ENCODE measurements around the gene MS4A4E.
"Not testable (repeated sequence)": the region's sequence is repeated elsewhere in the genome, so short reads cannot be mapped to it uniquely, and the experiment has no call there.

The MS4A4E gene

DNA sequence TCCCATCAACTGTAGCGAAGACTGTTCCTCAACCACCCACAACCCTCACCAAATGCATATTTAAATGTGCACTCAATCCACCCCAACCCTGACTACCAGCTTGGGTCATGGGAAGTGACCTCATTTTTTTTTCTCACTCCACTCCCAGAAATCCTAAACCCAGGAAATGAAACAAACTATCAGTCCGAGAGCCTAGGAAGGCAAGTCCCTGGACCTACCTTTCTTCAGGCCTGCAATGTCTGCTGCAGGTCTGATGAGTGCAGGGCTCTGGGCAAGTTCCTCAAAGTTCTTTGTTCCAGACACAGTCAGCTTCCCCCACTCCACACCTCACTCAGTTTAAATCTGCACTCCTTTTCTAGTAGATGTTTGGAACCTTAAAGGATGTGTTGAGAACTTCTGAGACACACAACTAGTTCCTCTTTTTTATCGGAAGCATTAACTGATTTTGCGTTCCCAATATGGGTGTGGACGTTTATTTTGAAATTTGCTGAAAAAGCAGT lies at the start of gene MS4A4E:
MS4A4E (minus strand) TSS at position 398 of the 500 bp plus-strand sequence. CDS start 13,082 bp downstream, outside the sequence.
- H3K4me3 ChIP-seq (ENCODE audit: low read length): no peak within 1 kb of the TSS
- no peak within 1 kb of the TSS for H3K27ac ChIP-seq (ENCODE audit: low read depth, low read length)
- H3K9me3 ChIP-seq (ENCODE audit: control insufficient read depth, insufficient read depth, low read length): no peaks in the 10 kb centered on the region
- no peaks in the 10 kb centered on the region for H3K36me3 ChIP-seq (ENCODE audit: control insufficient read depth, low read length)
- H3K9me2 ChIP-seq (replicated peaks; ENCODE audit: control insufficient read depth, low read length): no peaks in the 10 kb centered on the region
- H3K4me2 ChIP-seq (ENCODE audit: low read length): no peak within 1 kb of the TSS
- no peaks in the 10 kb centered on the region for H4K20me1 ChIP-seq (ENCODE audit: control insufficient read depth, insufficient read depth, low read depth, low read length)
- H3K79me2 ChIP-seq (ENCODE audit: control insufficient read depth, low read length): no peaks in the 10 kb centered on the region
- peaks cover 6% of the 10 kb centered on the region for H3K27me3 ChIP-seq (ENCODE audit: control insufficient read depth, low read length)
- no peak for TF ChIP-seq EZH2phosphoT487 (IDR thresholded peaks at IDR 0.05; ENCODE audit: borderline replicate concordance, low read length)
- TF ChIP-seq, protein P1, sequence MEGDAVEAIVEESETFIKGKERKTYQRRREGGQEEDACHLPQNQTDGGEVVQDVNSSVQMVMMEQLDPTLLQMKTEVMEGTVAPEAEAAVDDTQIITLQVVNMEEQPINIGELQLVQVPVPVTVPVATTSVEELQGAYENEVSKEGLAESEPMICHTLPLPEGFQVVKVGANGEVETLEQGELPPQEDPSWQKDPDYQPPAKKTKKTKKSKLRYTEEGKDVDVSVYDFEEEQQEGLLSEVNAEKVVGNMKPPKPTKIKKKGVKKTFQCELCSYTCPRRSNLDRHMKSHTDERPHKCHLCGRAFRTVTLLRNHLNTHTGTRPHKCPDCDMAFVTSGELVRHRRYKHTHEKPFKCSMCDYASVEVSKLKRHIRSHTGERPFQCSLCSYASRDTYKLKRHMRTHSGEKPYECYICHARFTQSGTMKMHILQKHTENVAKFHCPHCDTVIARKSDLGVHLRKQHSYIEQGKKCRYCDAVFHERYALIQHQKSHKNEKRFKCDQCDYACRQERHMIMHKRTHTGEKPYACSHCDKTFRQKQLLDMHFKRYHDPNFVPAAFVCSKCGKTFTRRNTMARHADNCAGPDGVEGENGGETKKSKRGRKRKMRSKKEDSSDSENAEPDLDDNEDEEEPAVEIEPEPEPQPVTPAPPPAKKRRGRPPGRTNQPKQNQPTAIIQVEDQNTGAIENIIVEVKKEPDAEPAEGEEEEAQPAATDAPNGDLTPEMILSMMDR (IDR thresholded peaks at IDR 0.05; ENCODE audit: low read depth, low read length, poor library complexity, severe bottlenecking): no peak
- no peaks in the 10 kb centered on the region for H3K4me1 ChIP-seq (ENCODE audit: control insufficient read depth, low read length)
- H3F3A ChIP-seq (ENCODE audit: control insufficient read depth, insufficient read depth): no peaks in the 10 kb centered on the region

DNA sequence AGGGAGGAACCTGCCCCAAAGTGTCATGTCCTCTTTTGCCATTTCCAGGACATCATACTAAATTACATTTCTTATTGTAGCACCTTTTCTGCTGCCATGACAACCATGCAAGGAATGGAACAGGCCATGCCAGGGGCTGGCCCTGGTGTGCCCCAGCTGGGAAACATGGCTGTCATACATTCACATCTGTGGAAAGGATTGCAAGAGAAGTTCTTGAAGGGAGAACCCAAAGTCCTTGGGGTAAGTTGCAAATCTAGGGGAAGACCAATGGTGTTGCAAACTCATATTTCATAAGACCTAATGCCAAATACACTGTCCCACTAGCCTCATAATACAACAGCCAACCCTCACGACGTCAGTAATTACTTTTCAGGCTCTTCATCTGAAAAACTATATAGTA lies 49.2 kb upstream of the MS4A4E start:
- Histone ChIP-seq H3F3A (ENCODE audit: control insufficient read depth, insufficient read depth) (no peaks in the 10 kb centered on the region), H3K27ac (ENCODE audit: low read depth, low read length) (no peak overlapping the region), H3K79me2 (ENCODE audit: control insufficient read depth, low read length) (no peaks in the 10 kb centered on the region), H4K20me1 (ENCODE audit: control insufficient read depth, insufficient read depth, low read depth, low read length) (no peaks in the 10 kb centered on the region), H3K9me3 (ENCODE audit: control insufficient read depth, insufficient read depth, low read length) (no peaks in the 10 kb centered on the region), H3K4me2 (ENCODE audit: low read length) (no peak overlapping the region), H3K4me3 (ENCODE audit: low read length) (no peak overlapping the region), H3K36me3 (ENCODE audit: control insufficient read depth, low read length) (no peaks in the 10 kb centered on the region), H3K9me2 (replicated peaks; ENCODE audit: control insufficient read depth, low read length) (no peaks in the 10 kb centered on the region), H3K4me1 (ENCODE audit: control insufficient read depth, low read length) (no peaks in the 10 kb centered on the region), H3K27me3 (ENCODE audit: control insufficient read depth, low read length) (no peaks in the 10 kb centered on the region)
- TF ChIP-seq, protein P1 (IDR thresholded peaks at IDR 0.05; ENCODE audit: low read depth, low read length, poor library complexity, severe bottlenecking): no peak
- no peak for TF ChIP-seq EZH2phosphoT487 (IDR thresholded peaks at IDR 0.05; ENCODE audit: borderline replicate concordance, low read length)

DNA sequence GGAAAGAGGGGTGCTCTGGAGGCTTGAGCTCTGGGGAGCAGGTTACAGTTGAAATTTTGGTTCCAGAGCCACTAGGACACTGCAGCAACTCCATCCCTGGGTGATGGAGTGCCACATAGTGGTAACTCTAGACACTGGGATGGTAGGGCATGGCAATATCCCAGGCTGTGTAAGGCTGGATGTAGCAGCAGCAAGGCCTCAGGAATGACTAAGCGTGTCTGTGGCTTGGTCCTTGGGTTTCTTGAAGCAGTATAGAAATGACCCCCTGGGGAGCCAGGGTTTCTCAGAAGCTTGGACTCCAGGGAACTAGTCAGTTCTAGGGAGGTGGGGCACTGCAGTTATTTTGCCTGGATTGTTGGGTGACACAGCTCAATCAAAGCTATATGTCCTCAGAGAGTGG lies 45.6 kb upstream of the MS4A4E start:
- Histone ChIP-seq H3F3A (ENCODE audit: control insufficient read depth, insufficient read depth) (no peaks in the 10 kb centered on the region), H4K20me1 (ENCODE audit: control insufficient read depth, insufficient read depth, low read depth, low read length) (no peaks in the 10 kb centered on the region), H3K27me3 (ENCODE audit: control insufficient read depth, low read length) (no peaks in the 10 kb centered on the region), H3K4me1 (ENCODE audit: control insufficient read depth, low read length) (no peaks in the 10 kb centered on the region), H3K4me2 (ENCODE audit: low read length) (no peak overlapping the region), H3K79me2 (ENCODE audit: control insufficient read depth, low read length) (no peaks in the 10 kb centered on the region), H3K9me2 (replicated peaks; ENCODE audit: control insufficient read depth, low read length) (no peaks in the 10 kb centered on the region), H3K27ac (ENCODE audit: low read depth, low read length) (no peak overlapping the region), H3K4me3 (ENCODE audit: low read length) (no peak overlapping the region), H3K36me3 (ENCODE audit: control insufficient read depth, low read length) (no peaks in the 10 kb centered on the region), H3K9me3 (ENCODE audit: control insufficient read depth, insufficient read depth, low read length) (no peaks in the 10 kb centered on the region)
- TF ChIP-seq, protein P1 (IDR thresholded peaks at IDR 0.05; ENCODE audit: low read depth, low read length, poor library complexity, severe bottlenecking): no peak
- no peak for TF ChIP-seq EZH2phosphoT487 (IDR thresholded peaks at IDR 0.05; ENCODE audit: borderline replicate concordance, low read length)

DNA sequence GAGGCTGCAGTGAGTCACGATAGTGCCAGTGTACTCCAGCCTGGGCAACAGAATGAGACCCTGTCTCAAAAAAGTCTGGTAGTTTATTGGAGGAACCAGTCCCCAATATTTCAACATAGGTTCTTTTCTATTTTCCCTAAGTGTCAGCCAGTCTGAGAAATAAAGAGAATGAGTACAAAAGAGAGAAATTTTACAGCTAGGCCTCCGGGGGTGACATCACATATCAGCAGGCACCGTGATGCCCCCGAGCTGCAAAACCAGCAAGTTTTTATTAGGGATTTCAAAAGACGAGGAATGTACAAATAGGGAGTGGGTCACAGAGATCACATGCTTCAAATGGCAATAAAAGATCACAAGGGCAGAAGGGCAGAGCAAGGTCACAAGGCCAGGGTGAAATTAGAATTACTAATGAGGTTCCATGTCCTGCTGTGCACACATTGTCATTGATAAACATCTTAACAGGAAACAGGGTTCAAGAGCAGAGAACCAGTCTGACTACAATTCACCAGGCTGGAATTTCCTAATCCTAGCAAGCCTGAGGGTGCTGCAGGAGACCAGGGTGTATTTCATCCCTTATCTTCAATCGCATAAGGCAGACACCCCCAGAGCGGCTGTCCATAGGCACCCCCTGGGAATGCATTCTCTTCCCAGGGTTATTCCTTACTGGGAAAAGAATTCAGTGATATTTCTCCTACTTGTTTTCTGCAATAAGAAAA lies 42.6 kb upstream of the MS4A4E start:
- H3K27ac ChIP-seq (ENCODE audit: low read depth, low read length); H3K4me1 ChIP-seq (ENCODE audit: control insufficient read depth, low read length); H3F3A ChIP-seq (ENCODE audit: control insufficient read depth, insufficient read depth); H3K4me3 ChIP-seq (ENCODE audit: low read length); H4K20me1 ChIP-seq (ENCODE audit: control insufficient read depth, insufficient read depth, low read depth, low read length); H3K9me3 ChIP-seq (ENCODE audit: control insufficient read depth, insufficient read depth, low read length); H3K27me3 ChIP-seq (ENCODE audit: control insufficient read depth, low read length); H3K36me3 ChIP-seq (ENCODE audit: control insufficient read depth, low read length); H3K4me2 ChIP-seq (ENCODE audit: low read length); H3K9me2 ChIP-seq (replicated peaks; ENCODE audit: control insufficient read depth, low read length); H3K79me2 ChIP-seq (ENCODE audit: control insufficient read depth, low read length): not testable (repeated sequence)

All from DOHH2 (cell line).